Ascending aorta (tissue), 2 donors: ENCODE results near the gene MBNL2. TPM values are rescaled to one million over a fixed set of nuclear protein-coding genes. Genes with fewer than 3 reads are reported as not detected.

Source experiments
- DNase-seq, 2 donors: peaks; one replicate each; pipeline ENCODE4 v3.0.0-alpha.2; 2019; ENCODE audit warnings: low spot score in 2 of 2
- H3K27ac ChIP-seq, 2 donors: fragments of 200-600 bp; sonication (generic); one replicate each; pipeline ENCODE4 v1.5.1; 2016 to 2017; ENCODE audit warnings: mild to moderate bottlenecking in 1 of 2
- H3K27me3 ChIP-seq: fragments of 200-600 bp; sonication (generic); one replicate; pipeline ENCODE4 v1.5.1; 2017
- H3K36me3 ChIP-seq, 2 donors: fragments of 200-600 bp; sonication (generic); one replicate each; pipeline ENCODE4 v1.5.1; 2016
- H3K4me1 ChIP-seq, 2 donors: fragments of 200-600 bp; sonication (generic); one replicate each; pipeline ENCODE4 v1.5.1; 2016 to 2017; ENCODE audit warnings: mild to moderate bottlenecking in 1 of 2
- H3K4me3 ChIP-seq, 2 donors: fragments of 200-600 bp; sonication (generic); one replicate each; pipeline ENCODE4 v1.5.1; 2016 to 2017; ENCODE audit warnings: mild to moderate bottlenecking in 1 of 2
- H3K9me3 ChIP-seq, 2 donors: fragments of 200-600 bp; sonication (generic); one replicate each; pipeline ENCODE4 v1.5.1; 2016
- intact Hi-C: fragments of 100-400 bp; cut with DNase I; formaldehyde crosslinking; loops from one replicate; pipeline ENCODE4 v1.15.1; 2023
- total RNA-seq: library from RNA; depleted of rRNA; stranded (reverse); fragments of >200 nt; gene quantifications from one replicate; pipeline ENCODE4 v1.1.0, GENCODE V29; 2016
- TF ChIP-seq, protein P1 (sequence below), 3 experiments: fragments of 200-600 bp in 2 of 3; fragments of 450-650 bp in 1 of 3; sonication (generic) in 2 of 3; IDR thresholded peaks; one replicate each; pipeline ENCODE4 v1.5.1; 2016 to 2019; ENCODE audit warnings: antibody characterized with exemption in 3 of 3, mild to moderate bottlenecking in 1 of 3, moderate library complexity in 1 of 3

Gene MBNL2
- total RNA-seq, 1 donor from 2014 or later = 38.7 TPM

DNA sequence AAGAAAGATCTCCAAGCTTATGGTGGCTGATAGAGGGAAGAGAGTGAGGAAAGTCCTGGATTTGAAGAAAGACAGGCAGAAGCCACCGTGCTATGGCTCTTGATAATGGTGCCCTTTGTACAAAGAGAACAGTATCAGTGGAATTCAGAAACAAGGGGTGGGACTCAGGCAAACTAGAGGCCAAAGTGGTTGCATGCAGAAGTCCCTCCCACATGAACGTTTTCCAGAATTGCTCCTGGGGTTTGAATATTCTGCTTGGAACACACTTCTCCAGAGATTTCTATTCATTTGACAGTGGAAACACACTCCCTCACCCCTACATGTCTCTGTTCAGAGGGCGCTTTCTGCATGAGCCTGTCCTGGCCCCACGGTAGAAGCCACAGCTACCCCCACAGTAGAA is 10.1 kb upstream of the MBNL2 start:
- Histone ChIP-seq H3K27ac (no peak overlapping the region), H3K4me3 (no peak overlapping the region), H3K27me3 (no peaks in the 10 kb centered on the region), H3K4me1 (no peaks in the 10 kb centered on the region), H3K9me3 (no peaks in the 10 kb centered on the region), H3K36me3 (no peaks in the 10 kb centered on the region)
- no peak for DNase-seq
- TF ChIP-seq, protein P1, sequence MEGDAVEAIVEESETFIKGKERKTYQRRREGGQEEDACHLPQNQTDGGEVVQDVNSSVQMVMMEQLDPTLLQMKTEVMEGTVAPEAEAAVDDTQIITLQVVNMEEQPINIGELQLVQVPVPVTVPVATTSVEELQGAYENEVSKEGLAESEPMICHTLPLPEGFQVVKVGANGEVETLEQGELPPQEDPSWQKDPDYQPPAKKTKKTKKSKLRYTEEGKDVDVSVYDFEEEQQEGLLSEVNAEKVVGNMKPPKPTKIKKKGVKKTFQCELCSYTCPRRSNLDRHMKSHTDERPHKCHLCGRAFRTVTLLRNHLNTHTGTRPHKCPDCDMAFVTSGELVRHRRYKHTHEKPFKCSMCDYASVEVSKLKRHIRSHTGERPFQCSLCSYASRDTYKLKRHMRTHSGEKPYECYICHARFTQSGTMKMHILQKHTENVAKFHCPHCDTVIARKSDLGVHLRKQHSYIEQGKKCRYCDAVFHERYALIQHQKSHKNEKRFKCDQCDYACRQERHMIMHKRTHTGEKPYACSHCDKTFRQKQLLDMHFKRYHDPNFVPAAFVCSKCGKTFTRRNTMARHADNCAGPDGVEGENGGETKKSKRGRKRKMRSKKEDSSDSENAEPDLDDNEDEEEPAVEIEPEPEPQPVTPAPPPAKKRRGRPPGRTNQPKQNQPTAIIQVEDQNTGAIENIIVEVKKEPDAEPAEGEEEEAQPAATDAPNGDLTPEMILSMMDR (IDR thresholded peaks at IDR 0.05) = no peak
- intact Hi-C loops = loop anchor here (5.0 kb wide), 1 partner anchor 195 kb away; no protein-coding TSS in a partner anchor

DNA sequence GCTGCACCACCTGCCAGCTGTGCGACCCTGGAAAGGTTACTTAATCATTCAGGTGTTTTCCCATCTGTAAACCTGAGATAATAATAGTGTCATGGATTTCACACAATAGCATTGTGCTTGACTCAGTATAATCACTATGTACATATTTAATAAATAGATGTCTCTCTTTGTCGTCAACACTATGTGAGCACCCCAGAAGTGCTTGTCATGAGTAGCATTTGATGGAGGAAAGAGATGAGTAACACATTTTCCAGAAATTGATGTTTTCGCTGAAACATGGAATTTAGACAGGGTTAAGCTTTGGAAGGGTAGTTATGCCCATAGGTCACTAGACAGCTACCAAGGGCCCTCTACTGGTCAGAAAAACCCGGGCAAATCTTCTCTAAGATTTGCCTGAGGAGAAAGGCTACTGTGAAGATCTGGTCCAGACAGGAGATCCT is 9.5 kb upstream of the MBNL2 start:
- Histone ChIP-seq H3K27ac (no peak overlapping the region), H3K36me3 (no peaks in the 10 kb centered on the region), H3K4me3 (no peak overlapping the region), H3K27me3 (no peaks in the 10 kb centered on the region), H3K4me1 (no peaks in the 10 kb centered on the region), H3K9me3 (no peaks in the 10 kb centered on the region)
- intact Hi-C loops = loop anchor here (5.0 kb wide), 1 partner anchor 195 kb away; no protein-coding TSS in a partner anchor
- TF ChIP-seq, protein P1 (IDR thresholded peaks at IDR 0.05) = peak in 2 of 3 experiments; percentile 46
- DNase-seq = no peak

DNA sequence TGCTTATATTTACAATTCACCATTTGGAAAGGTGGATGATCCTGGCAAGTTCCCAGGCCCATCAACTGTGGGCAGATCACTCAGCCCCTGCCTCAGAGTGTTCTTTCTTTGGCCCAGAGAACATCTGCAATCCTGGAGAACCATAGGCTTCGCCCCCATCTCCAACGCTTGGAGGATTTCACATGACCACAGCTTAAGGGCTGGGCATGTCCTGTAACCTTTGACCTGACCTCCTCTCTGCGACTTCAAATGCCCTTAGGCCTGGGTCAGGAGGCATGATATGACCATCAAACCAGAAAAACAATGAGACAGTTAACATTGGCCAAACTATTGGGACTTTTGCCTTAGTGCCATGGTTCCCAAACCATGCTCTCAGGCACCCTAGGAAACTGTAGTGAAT is 7.2 kb upstream of the MBNL2 start:
- H3K4me1 ChIP-seq = no peaks in the 10 kb centered on the region

DNA sequence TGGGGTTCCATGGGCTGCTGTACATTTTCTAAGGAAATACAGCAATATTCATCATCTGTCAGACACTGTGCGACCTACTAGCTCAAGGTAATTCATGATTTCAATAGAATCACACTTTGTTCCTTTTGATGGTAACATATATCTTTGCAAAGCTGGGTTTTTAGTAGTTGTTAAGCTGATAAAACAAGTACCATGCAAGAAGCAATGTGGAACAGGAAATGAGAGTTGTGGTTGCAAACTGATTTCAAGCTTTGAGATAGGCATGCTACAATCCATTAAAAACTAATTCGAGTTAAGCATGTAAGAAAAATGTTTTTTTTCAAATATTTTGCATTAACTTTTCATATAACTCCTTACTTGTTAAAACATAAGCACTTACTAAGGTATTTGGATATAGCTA is 6.8 kb upstream of the MBNL2 start:
- TF ChIP-seq, protein P1 (IDR thresholded peaks at IDR 0.05) = no peak
- Histone ChIP-seq H3K9me3 (no peaks in the 10 kb centered on the region), H3K4me1 (no peaks in the 10 kb centered on the region), H3K36me3 (no peaks in the 10 kb centered on the region), H3K27ac (no peak overlapping the region), H3K4me3 (no peak overlapping the region), H3K27me3 (no peaks in the 10 kb centered on the region)
- intact Hi-C loops = no loop called here
- no peak for DNase-seq

More for the DNA sequence above, 7.2 kb upstream of the MBNL2 start:
- Histone ChIP-seq H3K27ac (no peak overlapping the region), H3K36me3 (no peaks in the 10 kb centered on the region), H3K9me3 (no peaks in the 10 kb centered on the region), H3K4me3 (no peak overlapping the region), H3K27me3 (no peaks in the 10 kb centered on the region)
- DNase-seq = no peak
- intact Hi-C loops = loop anchor here (5.0 kb wide), 1 partner anchor 198 kb away; no protein-coding TSS in a partner anchor
- TF ChIP-seq, protein P1 (IDR thresholded peaks at IDR 0.05) = no peak

DNA sequence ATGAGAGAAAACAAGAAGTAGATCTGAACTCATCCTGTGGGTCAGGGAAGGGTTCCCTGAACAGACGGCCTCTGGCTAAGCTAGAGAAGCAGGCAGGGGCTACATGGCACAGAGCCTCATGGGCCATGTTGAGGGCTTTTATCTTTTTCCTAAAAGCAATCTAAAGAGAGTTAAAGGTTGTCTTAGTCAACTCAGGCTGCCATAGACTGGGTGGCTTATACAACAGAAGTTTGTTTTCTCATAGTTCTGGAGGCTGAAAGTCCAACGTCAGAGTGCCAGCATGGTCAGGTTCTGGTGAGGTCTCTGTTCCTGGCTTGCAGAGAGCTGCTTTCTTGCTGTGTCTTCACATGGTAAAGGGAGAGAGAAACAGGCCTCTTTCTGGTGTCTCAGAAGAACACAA is 2.9 kb upstream of the MBNL2 start:
- DNase-seq = no peak
- H3K27me3 ChIP-seq = no peaks in the 10 kb centered on the region
- no peaks in the 10 kb centered on the region for H3K36me3 ChIP-seq
- TF ChIP-seq, protein P1 (IDR thresholded peaks at IDR 0.05) = no peak
- no peaks in the 10 kb centered on the region for H3K4me1 ChIP-seq
- no peak overlapping the region for H3K4me3 ChIP-seq
- H3K27ac ChIP-seq = no peak overlapping the region
- intact Hi-C loops = no loop called here
- H3K9me3 ChIP-seq = no peaks in the 10 kb centered on the region
